ENCODE data around the gene SYT17.

The SYT17 gene

GRCh38 chr16:19223235-19224170 is 55.5 kb downstream of the SYT17 start:
- DNase-seq, result peak; percentile 44

- DNase-seq, result no peak
These were observed 57.6 kb downstream of the SYT17 start for GRCh38 chr16:19225651-19226050.

- DNase-seq, result no peak
These were observed 59.6 kb downstream of the SYT17 start for GRCh38 chr16:19227643-19228042.

- DNase-seq, result no peak
These were observed 60.0 kb downstream of the SYT17 start for GRCh38 chr16:19228052-19228451.

GRCh38 chr16:19228575-19228974 is 60.5 kb downstream of the SYT17 start:
- DNase-seq, result no peak

GRCh38 chr16:19230575-19230974 is 62.5 kb downstream of the SYT17 start:
- no peak for DNase-seq

- no peak for DNase-seq
These were observed 63.8 kb downstream of the SYT17 start for GRCh38 chr16:19231881-19232280.

- no peak for DNase-seq
These were observed 64.9 kb downstream of the SYT17 start for GRCh38 chr16:19232988-19233387.

GRCh38 chr16:19235478-19235877 is 67.4 kb downstream of the SYT17 start:
- no peak for DNase-seq

- DNase-seq, result no peak
These were observed 67.8 kb downstream of the SYT17 start for GRCh38 chr16:19235886-19236285.

- DNase-seq, result no peak
These were observed 68.6 kb downstream of the SYT17 start for GRCh38 chr16:19236561-19237209.

GRCh38 chr16:19238406-19238805 is 70.4 kb downstream of the SYT17 start:
- DNase-seq, result no peak

GRCh38 chr16:19239511-19240155 is 71.6 kb downstream of the SYT17 start:
- DNase-seq, result no peak

GRCh38 chr16:19240494-19240893 is 72.5 kb downstream of the SYT17 start:
- no peak for DNase-seq

GRCh38 chr16:19241512-19241911 is 73.5 kb downstream of the SYT17 start:
- DNase-seq, result no peak

GRCh38 chr16:19242186-19242585 is 74.1 kb downstream of the SYT17 start:
- no peak for DNase-seq

- DNase-seq, result no peak
These were observed 75.0 kb downstream of the SYT17 start for GRCh38 chr16:19242987-19243575.

GRCh38 chr16:19245326-19245925 is 77.4 kb downstream of the SYT17 start:
- no peak for DNase-seq

GRCh38 chr16:19252904-19253303 is 84.9 kb downstream of the SYT17 start:
- DNase-seq, result no peak

- DNase-seq, result no peak
These were observed 86.6 kb downstream of the SYT17 start for GRCh38 chr16:19254611-19255010.

GRCh38 chr16:19264123-19264673 is 96.2 kb downstream of the SYT17 start:
- no peak for DNase-seq

GRCh38 chr16:19265380-19265930 is 97.4 kb downstream of the SYT17 start:
- DNase-seq, result no peak
